ENCODE results near the gene ZMYND11.

GRCh38 chr10:271722-272121, 136.5 kb downstream of the ZMYND11 start:
- TF ChIP-seq GTF2F1 (IDR thresholded peaks at IDR 0.05; ENCODE audit: low read depth, low read length) (no peak), RFX5 (IDR thresholded peaks at IDR 0.05; ENCODE audit: low read depth, low read length) (no peak), KAT2B (IDR thresholded peaks at IDR 0.05; ENCODE audit: low read depth, low read length) (no peak), TBP (optimal IDR thresholded peaks at IDR 0.05; ENCODE audit: low read depth, low read length) (no peak), DEAF1 (CRISPR knock-in tag; IDR thresholded peaks at IDR 0.05) (no peak), PHF21A (IDR thresholded peaks at IDR 0.05; ENCODE audit: borderline replicate concordance, low read depth) (no peak), ZC3H8 (IDR thresholded peaks at IDR 0.05) (no peak), POLR2AphosphoS2 (IDR thresholded peaks at IDR 0.05; ENCODE audit: low read length) (no peak), TAF1 (IDR thresholded peaks at IDR 0.05; ENCODE audit: control insufficient read depth, extremely low read depth, insufficient read depth, low read length, severe bottlenecking) (no peak), CHD2 (IDR thresholded peaks at IDR 0.05; ENCODE audit: low read depth, low read length) (no peak), ZNF318 (IDR thresholded peaks at IDR 0.05; ENCODE audit: borderline replicate concordance in 1 of 2, low read depth in 1 of 2) (no peak), CTCF (IDR thresholded peaks at IDR 0.05 in 2 of 3, conservative IDR thresholded peaks at IDR 0.05 in 1 of 3; ENCODE audit: insufficient read depth in 2 of 3, low read depth in 1 of 3, low read length in 3 of 3) (no peak), ARHGAP35 (IDR thresholded peaks at IDR 0.05; ENCODE audit: partially characterized antibody) (no peak), HDAC2 (IDR thresholded peaks at IDR 0.05) (no peak)

All from K562 (cell line).